A549 (cell line): ENCODE results near the gene PITPNM1.

Experiments
- CTCF ChIP-seq: fragments of >200 bp; sonication (Bioruptor Twin); formaldehyde crosslinking; IDR thresholded peaks from 3 replicates; pipeline ENCODE4 v1.5.1; 2016
- HOXB13 ChIP-seq: fragments of 250-450 bp; sonication (Bioruptor Pico); IDR thresholded peaks from 2 replicates; pipeline ENCODE4 v1.5.0; 2020; ENCODE audit warnings: low read depth, mild to moderate bottlenecking, moderate library complexity
- MAX ChIP-seq: IDR thresholded peaks from 2 replicates; pipeline ENCODE4 v1.6.1; 2012
- MYC ChIP-seq: IDR thresholded peaks from 2 replicates; pipeline ENCODE4 v1.6.1; 2012; ENCODE audit warnings: mild to moderate bottlenecking, inconsistent platforms, low read length, improper control_type of control experiment, borderline replicate concordance
- POLR2A ChIP-seq: IDR thresholded peaks from 2 replicates; pipeline ENCODE4 v1.6.1; 2012; ENCODE audit warnings: mild to moderate bottlenecking, low read length
- RAD21 ChIP-seq, 2 experiments: fragments of >200 bp in 1 of 2; sonication (Bioruptor Twin) in 1 of 2; formaldehyde crosslinking in 1 of 2; IDR thresholded peaks in 1 of 2; conservative IDR thresholded peaks in 1 of 2; 2 replicates in 1 of 2; 3 replicates in 1 of 2; pipeline ENCODE4 v1.6.1; 2012 to 2018; ENCODE audit warnings: inconsistent platforms in 1 of 2

GRCh38 chr11:67539550-67539949 lies 34.4 kb upstream of the PITPNM1 start:
- TF ChIP-seq HOXB13 (no peak), RAD21 (conservative IDR thresholded peaks at IDR 0.05 in 1 of 2, IDR thresholded peaks at IDR 0.05 in 1 of 2) (no peak), MYC (no peak), MAX (no peak), POLR2A (no peak), CTCF (no peak)
